ENCODE results near the gene MEIS2.

DNA sequence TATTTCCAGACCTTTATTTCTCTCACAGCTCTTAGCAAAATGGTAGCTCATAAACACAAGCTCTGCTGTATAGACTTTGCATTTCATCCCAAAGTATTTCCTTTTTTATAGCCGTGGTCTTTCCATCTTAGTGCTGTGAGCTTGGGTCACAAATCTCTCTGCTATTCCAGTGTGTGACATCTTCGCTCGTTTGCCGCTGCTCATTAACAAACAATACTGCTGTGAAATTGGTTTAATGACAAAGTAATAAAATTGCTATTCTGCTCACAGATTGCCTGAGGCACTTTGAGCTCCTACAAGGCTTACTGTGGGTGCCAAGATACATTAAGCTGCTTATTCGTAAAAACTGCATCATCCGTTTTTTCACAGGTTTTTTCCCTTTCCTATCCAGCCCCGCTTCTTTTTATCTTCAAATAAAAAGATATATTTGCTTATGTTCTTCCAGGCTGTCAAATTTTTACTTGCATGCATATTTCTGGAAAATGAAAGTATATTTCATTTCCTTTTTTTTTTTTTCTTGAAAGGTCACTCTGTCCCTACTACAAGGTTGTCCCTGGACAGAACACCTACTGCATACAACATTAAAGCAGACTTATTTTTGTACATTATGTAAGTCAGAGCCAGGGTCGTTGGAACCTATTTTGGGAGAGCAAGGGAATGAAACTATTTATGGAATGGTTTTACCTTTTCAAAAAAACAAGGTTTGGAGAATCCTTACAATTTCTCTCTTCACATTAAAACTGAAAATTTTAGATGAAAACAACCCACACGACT, 174.5 kb downstream of the MEIS2 start:
- TF ChIP-seq, protein P1, sequence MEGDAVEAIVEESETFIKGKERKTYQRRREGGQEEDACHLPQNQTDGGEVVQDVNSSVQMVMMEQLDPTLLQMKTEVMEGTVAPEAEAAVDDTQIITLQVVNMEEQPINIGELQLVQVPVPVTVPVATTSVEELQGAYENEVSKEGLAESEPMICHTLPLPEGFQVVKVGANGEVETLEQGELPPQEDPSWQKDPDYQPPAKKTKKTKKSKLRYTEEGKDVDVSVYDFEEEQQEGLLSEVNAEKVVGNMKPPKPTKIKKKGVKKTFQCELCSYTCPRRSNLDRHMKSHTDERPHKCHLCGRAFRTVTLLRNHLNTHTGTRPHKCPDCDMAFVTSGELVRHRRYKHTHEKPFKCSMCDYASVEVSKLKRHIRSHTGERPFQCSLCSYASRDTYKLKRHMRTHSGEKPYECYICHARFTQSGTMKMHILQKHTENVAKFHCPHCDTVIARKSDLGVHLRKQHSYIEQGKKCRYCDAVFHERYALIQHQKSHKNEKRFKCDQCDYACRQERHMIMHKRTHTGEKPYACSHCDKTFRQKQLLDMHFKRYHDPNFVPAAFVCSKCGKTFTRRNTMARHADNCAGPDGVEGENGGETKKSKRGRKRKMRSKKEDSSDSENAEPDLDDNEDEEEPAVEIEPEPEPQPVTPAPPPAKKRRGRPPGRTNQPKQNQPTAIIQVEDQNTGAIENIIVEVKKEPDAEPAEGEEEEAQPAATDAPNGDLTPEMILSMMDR (IDR thresholded peaks at IDR 0.05; ENCODE audit: low read depth, low read length) = no peak
- no peak for TF ChIP-seq EZH2phosphoT487 (IDR thresholded peaks at IDR 0.05; ENCODE audit: low read depth)

All from OCI-LY3 (cell line).